KBM-7 (cell line): ENCODE data around the gene HDGFL2.

Source experiments
- DNase-seq: peaks from one replicate; pipeline ENCODE4 v3.0.0-alpha.2; 2015
- in situ Hi-C: fragments of 300-500 bp; cut with MboI; formaldehyde crosslinking; loops from 2 replicates; pipeline ENCODE4 v1.14.3; 2020; ENCODE audit warnings: low sequenced_read_pairs, low pct_unique_long_range_greater_than_20kb, mixed read lengths

The HDGFL2 gene

GRCh38 chr19:4443966-4444764 is 27.9 kb upstream of the HDGFL2 start:
- DNase-seq = no peak
- in situ Hi-C loops = no loop called here

GRCh38 chr19:4444765-4445741 is 27.0 kb upstream of the HDGFL2 start:
- DNase-seq = no peak
- in situ Hi-C loops = no loop called here

- no peak for DNase-seq
- in situ Hi-C loops = no loop called here
Observed at GRCh38 chr19:4445963-4446703, 26.0 kb upstream of the HDGFL2 start.

- in situ Hi-C loops = no loop called here
- no peak for DNase-seq
Observed at GRCh38 chr19:4446704-4447200, 25.3 kb upstream of the HDGFL2 start.

GRCh38 chr19:4447327-4448146 is 24.6 kb upstream of the HDGFL2 start:
- no peak for DNase-seq
- in situ Hi-C loops = no loop called here

GRCh38 chr19:4448147-4448985 is 23.7 kb upstream of the HDGFL2 start:
- in situ Hi-C loops = no loop called here
- no peak for DNase-seq

GRCh38 chr19:4449022-4449638 is 23.0 kb upstream of the HDGFL2 start:
- in situ Hi-C loops = no loop called here
- no peak for DNase-seq

- DNase-seq = no peak
- in situ Hi-C loops = no loop called here
Observed at GRCh38 chr19:4449639-4450028, 22.5 kb upstream of the HDGFL2 start.

- in situ Hi-C loops = no loop called here
- DNase-seq = no peak
Observed at GRCh38 chr19:4452230-4452990, 19.7 kb upstream of the HDGFL2 start.

GRCh38 chr19:4453232-4454179 is 18.6 kb upstream of the HDGFL2 start:
- in situ Hi-C loops = no loop called here
- DNase-seq = no peak

GRCh38 chr19:4454747-4455718 is 17.1 kb upstream of the HDGFL2 start:
- DNase-seq = no peak
- in situ Hi-C loops = no loop called here

- DNase-seq = no peak
- in situ Hi-C loops = no loop called here
Observed at GRCh38 chr19:4455719-4456475, 16.2 kb upstream of the HDGFL2 start.

GRCh38 chr19:4456476-4456842 is 15.6 kb upstream of the HDGFL2 start:
- in situ Hi-C loops = no loop called here
- peak; percentile 71 for DNase-seq
